H1 (cell line): Measurements from ENCODE around the gene KLK7. TPM values are rescaled to one million over a fixed set of nuclear protein-coding genes. Genes with fewer than 3 reads are reported as not detected.

Source experiments
- CTCF ChIP-seq, 3 experiments: IDR thresholded peaks; 1 replicate in 2 of 3; 2 replicates in 1 of 3; pipeline versions ENCODE4 v1.5.1 to v1.6.1; 2011; ENCODE audit warnings: low read length in 3 of 3, mild to moderate bottlenecking in 3 of 3, inconsistent platforms in 2 of 3, low read depth in 1 of 3, moderate library complexity in 1 of 3; ENCODE audit not compliant: insufficient read depth in 1 of 3; ENCODE audit errors: control extremely low read depth in 1 of 3
- MAX ChIP-seq: IDR thresholded peaks from 2 replicates; pipeline ENCODE4 v1.6.1; 2012; ENCODE audit warnings: inconsistent platforms
- polyA plus RNA-seq, 7 experiments: library from polyadenylated mRNA; depleted of rRNA in 3 of 7; stranded (reverse) in 5 of 7; unstranded in 2 of 7; fragments of >200 nt in 5 of 7; fragments of 200-250 nt in 2 of 7; gene quantifications; 1 replicate in 5 of 7; 2 replicates in 1 of 7; 4 replicates in 1 of 7; pipeline versions ENCODE4 v1.2.1 to v1.2.3, GENCODE V29; 2011 to 2013; ENCODE audit warnings: missing spikeins in 2 of 7, mixed read lengths in 2 of 7
- total RNA-seq: library from RNA; stranded (reverse); fragmentation: NEBNext Ultra II Directional; extraction: Animal tissue kit (Norgen Biotek cat#: 25700); gene quantifications from 2 replicates; pipeline ENCODE4 v1.2.1, GENCODE V29; 2021
- TF ChIP-seq, protein P1 (sequence below): IDR thresholded peaks from 2 replicates; pipeline ENCODE4 v1.6.1; 2011; ENCODE audit warnings: low read length, improper control_type of control experiment

Gene KLK7
- total and polyA plus RNA-seq, 2 of the 8 experiments (the other 6 are each of a cell fraction or from before 2014, with no cell fraction given), result 0.73 to 1.4 TPM

DNA sequence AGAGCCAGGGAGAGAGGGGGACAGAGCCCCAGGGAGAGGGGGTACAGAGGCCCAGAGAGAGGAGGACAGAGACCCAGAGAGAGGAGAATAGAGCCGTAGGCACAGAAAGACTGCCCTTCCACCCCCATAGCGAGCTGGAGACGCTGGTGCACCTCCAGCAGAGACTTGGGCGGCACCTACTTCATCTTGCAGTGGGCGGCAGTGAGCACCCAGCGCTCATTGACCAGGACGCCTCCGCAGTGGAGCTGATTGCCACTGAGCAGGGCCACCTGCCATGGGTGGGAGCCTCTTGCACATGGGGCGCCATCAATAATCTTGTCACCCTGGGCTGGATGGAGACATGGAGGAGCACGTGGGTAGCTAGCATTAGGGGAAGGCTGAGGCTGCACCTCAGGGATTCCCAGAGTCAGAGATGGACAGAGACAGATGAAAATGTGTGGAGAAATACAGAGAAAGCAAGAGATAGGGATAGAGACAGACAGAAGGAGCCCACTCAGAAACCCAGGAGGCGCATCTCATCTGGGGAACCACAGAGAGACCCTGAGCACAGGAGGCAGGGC is 2.0 kb downstream of the KLK7 start (continued):
- TF ChIP-seq CTCF (IDR thresholded peaks at IDR 0.05; ENCODE audit: control extremely low read depth in 1 of 3, insufficient read depth in 1 of 3, low read depth in 1 of 3, low read length in 3 of 3) (no peak), MAX (no peak)
- TF ChIP-seq, protein P1, sequence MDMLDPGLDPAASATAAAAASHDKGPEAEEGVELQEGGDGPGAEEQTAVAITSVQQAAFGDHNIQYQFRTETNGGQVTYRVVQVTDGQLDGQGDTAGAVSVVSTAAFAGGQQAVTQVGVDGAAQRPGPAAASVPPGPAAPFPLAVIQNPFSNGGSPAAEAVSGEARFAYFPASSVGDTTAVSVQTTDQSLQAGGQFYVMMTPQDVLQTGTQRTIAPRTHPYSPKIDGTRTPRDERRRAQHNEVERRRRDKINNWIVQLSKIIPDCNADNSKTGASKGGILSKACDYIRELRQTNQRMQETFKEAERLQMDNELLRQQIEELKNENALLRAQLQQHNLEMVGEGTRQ, result no peak
- TF ChIP-seq, all 59 proteins: peak for 0
